ENCODE data around the gene KLF7.

KLF7 gene

DNA sequence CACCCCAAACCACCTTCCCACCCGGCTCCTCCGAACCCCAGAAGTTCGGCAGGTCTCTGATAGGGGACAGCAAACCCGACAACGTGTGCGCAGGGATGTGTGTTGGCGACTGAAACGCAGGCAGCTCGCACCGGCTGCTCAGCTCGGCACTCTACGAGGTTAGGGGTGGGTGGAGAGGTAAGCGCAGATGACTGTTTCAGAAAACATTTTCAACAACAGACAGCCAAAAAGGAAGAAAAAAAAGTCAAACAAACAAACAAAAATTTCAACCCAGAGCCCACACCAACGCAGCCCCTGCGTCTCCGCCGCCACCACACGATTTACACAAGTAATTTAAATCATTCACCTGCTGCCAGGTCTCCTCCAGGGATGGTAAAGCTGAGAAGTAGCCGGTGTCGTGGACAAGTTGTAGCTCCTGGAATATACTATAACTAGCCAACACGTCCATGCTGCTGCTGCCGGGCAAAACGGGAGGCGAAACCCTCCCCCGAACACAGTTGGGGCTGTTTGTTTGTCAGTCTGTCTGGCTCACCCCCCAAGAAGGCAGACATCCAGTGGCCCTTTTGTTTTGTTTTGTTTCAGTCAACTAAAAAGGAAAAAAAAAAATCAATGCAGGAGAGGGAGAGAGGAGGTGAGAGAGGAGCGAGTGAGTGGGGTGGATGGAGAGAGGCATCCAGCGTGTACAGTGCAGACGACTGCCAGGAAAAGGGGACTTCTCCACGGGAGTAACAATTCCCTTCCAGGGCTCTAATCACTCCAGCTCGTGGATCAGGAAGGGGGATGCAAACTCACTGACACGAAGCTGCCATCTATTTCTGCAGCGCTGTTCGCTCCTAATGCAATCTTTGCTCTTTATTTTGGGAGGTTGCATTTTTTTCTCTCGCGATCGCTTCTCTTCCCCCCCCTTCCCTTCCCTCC, at the start of gene KLF7:
KLF7 (minus strand) TSS at position 828 of the 918 bp plus-strand sequence; CDS start at position 448, 380 bp downstream.
- no peak for DNase-seq

DNA sequence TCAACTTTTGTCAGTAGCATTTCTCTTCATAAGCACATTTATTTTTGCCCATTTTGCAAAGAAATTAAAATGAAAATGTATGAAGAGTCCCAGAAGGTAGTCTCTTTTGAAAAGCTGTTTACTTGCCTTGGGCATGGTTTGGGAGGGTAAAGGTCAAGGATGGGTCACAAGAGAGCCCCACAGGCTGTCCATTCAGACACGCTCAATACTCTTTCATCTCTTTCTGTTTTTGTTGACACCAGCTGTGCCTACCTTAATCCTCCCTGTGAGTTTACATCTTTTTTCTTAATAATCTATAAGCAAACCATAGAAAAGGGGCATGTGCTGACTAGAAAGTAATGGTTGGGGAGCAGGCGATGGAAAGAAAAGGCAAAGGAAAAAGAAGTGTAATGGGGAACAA, 49.6 kb upstream of the KLF7 start:
- DNase-seq, result no peak

DNA sequence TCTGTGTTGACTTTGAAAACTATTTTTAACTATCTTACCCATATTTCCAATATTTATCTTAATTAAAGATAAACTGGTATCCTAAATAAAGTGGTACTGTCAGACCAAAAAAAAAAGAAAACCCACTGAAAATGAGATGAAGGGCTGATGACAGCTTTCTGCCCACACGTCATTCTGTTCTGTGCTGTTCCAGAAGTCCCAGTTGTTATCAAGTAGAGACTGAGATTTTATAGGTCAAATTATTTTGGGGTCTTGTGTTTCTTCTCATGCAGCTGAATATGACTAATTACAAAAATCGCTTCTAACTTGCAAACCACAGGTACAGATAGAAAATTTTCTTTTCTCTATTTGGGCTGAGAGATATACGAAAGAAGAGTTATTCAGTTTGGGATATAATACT, 48.7 kb upstream of the KLF7 start:
- no peak for DNase-seq

DNA sequence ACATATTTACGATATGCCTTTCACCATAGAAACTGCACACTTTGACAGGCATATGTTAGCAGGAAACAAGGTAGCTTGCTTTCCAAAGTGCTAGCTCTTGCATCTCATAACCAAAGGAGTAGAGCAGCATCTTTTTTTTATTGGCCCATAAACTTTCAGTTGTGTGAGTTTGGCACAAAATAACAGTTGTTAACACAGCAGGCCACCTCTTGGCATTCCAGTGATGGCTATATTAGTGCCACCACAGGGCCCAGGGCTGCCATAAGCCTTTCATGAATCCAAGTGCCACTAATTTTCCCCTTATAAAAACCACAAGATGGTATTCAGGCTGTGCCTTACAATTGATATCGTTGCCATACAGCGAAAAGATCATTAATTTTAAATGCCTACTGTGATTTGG, 40.3 kb upstream of the KLF7 start:
- DNase-seq, result no peak

DNA sequence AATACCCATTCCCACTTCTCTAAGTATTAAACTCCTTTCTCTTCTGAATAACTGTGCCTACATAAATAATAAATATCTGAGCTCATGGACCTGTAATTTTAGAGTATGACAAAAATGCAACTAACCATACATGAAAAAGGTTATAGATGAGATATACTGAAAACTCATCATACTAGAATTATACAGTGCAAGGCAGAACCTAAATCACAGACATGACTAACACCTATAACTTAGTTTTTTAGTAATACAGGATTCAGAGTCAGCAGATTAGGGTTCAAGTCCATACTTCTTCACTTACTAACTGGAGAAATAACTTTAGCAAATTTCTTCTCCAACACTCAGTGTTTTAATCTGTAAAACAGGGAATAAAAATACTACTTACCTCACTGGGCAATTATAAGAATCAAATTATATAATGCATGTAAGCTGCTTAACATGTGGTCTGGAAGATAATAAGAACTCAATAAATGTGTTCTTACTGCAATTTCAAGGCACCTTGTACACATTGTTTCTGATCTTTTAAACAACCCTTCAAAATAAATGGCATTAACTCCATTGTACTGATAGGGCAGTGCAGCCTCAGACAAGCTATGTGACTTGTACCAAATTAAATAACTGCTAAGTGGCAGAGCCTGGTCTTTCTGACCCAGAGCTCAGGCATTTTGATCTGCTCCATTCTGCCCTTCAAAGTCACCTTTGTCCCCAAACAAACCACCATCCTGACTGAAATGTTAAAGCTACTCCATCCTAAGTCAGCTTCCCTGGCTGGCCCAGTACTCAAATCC, 39.6 kb upstream of the KLF7 start:
- DNase-seq, result no peak

DNA sequence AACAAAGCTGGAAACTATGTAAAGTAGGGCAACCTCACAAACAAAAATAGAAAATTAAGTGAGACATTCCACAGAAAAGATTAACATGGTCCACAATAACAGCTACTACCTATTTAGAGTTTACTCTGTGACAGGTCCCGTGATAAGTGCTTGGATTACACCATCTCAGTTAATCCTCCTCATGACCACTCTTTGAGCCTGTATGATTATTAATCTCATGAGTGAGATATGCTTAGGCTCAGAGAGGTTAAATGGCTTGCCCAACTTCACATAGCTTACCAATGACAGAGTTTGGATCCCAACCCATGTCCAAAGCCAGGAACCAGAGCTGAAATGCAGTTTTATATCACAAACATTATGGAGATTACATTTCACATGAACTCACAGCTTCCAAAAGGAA, 37.3 kb upstream of the KLF7 start:
- DNase-seq, result no peak

DNA sequence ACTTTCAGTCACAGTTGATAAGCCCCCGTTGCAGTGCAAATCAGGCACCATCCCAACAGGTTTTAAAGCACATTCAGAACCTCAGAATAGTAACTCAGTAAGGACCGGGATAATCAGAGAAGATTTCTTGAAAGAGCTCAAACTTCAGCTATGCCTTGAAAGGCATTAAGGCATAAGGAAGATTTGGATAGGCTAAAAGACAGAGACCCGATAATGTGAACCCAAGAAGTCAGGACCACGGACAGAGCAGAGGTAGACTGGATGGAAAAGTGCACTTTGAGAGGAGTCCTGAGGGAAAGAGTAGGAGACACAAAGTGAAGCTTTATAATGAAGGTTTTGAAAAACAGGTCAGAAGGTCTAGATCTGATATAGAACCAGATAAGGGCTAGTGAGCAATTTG, 36.9 kb upstream of the KLF7 start:
- DNase-seq, result no peak

DNA sequence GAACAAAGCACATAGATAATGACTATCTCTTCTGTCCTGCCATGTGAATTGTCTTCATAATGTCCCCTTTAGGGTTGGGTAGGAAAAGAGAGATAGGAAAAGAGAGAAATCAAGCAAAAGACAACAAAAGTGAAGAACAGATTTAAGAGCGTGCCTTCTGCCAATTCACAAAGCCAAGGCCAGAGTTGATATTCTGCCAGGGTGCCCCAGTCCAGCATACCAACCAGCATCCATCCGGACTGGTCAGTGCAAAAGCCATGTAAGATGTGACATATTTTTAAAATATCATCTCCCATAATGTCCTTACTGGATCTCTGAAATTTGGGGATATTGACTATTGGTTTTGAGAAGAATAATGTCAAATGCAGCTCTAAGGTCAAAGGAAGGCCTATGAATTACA, 35.7 kb upstream of the KLF7 start:
- no peak for DNase-seq

DNA sequence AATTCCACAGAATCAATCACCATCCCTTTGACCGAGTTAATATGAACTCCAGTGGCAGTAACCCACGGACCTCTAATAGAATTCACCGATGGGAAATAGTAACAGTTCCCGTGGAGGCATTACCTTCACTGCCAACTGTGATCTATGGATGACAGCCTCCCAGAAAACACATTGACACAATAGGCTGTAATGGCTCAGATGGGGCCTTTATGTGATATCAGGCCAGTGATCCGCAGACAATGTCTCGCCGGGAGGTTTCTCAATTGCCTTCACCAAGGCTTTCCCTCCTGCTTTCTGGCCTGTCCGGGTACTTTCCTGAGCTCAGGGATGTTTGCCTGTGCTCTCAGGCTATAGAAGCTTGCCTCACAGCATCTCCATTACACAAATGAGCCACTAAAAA, 34.4 kb upstream of the KLF7 start:
- DNase-seq, result no peak

DNA sequence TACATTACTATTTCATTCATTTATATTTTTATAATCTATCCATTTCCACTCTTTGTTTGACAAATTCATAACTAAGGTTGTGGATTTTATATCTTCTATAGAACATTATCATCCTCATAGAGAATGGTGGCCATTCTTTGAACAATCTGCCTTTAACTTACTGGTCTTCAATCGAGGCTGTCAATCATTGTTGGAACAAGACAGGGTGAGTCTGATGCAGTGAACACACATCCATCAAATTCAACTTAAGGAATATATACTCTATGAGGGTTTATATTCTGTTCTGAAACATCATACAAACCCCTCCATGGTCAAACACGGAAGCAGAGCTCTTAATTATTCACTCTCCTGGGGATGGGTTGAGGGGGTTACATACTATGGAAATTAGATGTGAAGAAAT, 28.3 kb upstream of the KLF7 start:
- no peak for DNase-seq

DNA sequence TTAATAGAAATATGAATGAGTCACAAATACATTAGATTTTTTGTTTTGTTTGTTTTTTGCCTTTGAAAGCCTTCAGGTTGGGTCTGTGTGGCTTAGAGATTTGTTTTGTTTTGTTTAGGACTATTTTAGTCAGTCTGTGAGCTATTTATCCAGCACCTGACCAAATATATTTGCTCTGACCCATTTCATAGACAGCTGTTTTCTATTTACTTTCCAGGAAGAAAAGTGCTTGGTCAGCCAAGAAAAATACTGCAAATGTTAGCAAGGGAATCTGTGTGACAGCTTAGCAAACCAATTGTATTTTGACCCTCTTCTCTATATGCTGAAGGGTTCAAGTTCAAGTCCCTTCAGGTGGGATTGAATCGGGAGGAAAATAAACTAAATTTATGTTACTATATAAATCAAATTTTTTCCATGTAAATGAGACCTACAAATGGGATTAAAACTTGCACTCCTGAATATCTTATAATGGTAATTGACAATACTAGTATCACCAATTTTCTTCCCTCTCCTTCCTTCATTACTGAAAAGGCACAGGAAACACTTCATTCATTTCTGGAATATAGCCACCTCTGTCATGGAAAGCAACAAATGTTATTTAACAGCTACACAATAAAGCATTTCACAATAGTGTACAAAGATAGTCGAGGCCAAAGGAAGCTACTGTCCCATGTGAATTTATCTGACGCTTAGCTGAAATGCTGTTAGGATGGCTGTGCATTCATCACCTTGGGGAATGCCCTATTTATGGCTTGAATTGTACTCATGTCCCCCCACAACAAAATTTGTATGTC, 23.1 kb upstream of the KLF7 start:
- DNase-seq, result no peak

DNA sequence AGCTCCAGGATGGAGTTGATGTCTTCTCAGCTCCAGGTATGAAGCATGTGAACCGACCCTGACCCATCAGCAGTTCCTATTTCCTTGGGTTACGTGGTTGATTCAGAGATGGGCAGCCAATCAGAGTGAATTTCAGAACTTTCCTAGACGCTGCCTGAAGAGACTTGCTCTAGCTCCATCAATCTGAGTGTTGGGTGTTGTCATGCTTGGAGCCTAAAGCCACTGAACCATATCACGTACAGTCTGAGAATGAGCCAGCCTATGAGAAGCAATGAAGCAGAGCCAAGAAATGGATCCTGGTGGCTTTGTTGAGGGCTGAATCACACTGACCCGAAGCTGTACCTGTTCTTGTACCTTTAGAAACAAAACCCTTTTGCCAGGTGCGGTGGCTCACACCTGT, 19.6 kb upstream of the KLF7 start:
- no peak for DNase-seq

DNA sequence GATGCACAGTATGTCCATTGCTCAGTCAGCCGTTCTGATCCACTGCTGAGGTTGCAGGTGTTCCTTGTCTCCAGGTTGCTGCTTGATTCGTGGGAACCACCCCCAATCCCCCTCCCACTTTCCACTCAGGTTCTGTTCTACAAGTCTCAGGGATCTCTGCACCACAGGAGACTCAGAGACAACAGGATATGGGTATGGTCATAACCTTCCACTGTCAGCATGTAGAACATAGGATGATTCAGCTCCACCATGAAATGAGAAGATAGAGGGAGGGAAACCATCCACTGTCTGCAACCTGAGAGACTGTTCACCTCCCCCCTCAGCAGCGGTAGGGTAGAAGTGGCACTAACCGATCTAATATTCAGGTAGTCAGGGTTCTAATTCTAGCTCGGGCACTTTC, 19.0 kb upstream of the KLF7 start:
- DNase-seq, result no peak

DNA sequence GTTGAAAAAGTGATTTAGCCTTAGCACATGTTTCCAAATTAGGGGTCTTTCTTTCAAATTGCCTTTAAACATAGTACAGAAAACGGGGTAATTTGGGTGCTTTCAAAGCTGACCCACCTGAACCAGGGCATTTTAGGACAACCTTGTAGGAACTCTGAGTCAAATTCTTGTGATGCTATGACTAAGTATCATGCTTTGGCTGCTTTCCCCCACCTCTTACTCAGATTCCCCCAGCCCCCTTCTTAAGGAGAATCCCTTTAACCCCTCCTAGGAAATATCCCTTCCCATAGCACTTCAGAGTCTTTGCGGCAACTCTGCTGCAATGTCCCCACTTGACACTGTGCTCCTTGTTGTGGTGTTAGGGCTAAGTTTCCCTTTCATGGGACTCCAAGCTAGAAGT, 18.6 kb upstream of the KLF7 start:
- no peak for DNase-seq

DNA sequence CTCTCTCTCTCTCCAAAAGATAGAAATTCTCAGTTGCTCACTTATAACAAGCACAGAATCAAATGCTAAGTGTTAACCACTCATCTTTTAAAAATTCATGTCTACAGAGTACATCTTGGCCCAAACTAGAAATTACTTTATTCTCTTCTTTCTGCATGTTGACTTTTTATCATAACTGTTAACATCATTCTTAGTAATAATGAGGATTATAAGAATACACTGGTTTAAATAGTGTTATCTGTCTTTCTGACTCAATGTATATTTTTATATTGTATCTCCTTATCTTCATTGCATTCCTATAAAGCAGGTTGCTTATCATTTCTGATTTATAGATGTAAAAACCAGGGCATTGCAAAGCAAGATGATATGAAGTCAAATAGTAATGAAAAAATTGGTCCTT, 17.8 kb upstream of the KLF7 start:
- no peak for DNase-seq

DNA sequence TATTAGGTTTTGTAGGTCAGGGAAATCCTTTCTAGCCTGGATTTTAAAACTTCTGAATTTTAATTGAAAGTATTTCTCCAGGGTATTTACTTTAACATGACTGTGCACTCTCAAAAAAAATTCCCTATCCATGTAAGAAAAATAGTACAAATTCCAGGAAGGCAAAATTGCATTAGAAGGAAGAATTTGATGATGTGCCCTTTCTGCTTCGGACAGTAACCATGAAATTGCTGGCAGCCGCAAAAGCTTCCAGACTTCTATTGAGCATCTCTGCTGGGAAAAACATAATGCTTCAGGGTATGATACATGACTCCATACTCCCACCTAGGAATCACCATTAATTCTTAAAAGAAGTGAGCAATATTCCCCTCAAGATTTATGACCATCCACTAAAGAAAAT, 17.2 kb upstream of the KLF7 start:
- no peak for DNase-seq

DNA sequence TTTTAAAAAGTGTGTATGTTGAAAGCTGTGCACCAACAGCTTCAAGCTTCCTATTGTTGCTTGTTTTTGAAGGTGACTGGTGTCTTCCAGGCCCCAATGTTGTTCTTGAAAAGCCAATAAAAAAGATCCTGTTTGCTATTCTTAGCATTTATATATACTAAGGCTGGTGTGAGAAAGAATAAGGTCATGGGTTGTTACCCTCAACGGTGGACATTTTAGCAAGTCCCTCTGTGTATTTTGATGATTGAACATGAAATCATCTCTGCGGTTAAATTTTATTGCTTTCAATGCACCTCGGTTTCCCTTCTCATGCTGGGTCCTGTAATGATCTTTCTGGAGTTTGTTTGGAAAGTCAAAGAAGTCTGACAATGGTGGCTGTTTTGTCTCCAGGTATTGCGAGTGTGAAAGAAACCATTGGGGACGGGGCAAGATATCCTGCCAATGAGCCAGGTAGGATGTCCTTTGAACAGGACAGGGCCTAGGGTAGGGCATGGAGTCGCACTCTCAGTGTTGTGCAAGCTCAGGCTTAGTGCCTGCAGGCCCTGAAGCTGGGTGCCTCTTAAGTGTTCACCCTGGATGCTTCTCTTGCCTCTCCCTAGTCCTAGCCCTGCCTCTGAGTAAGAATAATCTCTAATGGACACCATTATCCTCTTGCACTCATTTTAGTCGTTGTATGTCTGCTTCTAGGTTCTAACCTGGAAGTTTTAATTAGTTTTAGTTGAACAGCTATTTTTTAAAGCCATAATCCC, 16.0 kb upstream of the KLF7 start:
- no peak for DNase-seq

DNA sequence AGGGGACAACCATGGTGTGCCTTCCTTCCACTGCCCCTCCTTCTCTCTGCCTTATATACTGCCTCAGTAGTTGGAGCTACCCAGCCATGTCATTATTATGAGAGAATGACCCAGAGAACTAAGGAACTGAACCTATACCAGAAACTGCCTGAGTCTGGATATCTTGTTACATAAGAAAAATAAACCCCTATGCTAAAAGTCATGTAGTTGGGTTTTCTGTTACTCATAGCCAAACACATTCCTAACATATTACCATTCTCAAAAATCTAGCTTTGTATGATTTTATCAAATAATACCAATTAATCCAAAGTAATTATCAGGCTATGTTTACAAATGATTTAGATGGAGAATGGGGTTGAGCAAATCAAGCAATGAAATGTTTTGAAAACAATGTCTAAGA, 15.0 kb upstream of the KLF7 start:
- no peak for DNase-seq

DNA sequence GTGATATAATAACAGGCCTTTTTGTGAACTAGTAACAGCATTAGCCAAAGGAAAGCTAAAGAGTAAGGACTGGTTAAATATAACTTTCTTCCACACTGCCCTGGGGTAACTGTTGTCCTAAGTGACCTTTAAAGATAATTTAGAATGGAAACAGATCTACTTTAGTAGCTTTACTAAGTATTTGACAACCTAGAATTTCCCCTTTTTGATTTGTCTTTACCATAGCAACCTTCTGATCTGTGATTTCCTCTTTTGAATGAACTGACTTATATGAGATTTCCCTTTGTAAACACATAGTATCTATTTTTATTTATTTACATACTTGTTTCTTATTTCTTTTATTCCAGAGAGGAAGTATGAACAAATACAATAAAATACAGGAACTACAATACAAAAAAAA, 10.5 kb upstream of the KLF7 start:
- no peak for DNase-seq

DNA sequence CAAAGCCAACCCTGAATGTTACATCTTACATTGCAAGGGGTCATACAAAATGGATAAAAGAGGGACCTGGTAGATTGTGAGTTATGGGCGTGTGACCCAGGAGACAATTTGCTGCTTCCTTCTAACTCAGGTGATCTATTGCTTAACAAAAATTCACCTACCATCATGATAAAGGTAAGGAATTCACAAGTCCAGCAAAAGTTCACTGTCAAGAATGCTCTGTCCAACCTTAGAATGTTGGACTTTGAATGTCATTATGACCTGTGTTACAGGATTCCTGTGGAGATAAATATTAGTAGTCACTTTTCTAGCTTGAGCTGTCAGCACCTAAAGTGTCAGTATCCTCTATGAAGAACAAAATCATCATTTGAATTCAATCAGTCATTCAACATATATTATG, 7.9 kb upstream of the KLF7 start:
- DNase-seq, result no peak

DNA sequence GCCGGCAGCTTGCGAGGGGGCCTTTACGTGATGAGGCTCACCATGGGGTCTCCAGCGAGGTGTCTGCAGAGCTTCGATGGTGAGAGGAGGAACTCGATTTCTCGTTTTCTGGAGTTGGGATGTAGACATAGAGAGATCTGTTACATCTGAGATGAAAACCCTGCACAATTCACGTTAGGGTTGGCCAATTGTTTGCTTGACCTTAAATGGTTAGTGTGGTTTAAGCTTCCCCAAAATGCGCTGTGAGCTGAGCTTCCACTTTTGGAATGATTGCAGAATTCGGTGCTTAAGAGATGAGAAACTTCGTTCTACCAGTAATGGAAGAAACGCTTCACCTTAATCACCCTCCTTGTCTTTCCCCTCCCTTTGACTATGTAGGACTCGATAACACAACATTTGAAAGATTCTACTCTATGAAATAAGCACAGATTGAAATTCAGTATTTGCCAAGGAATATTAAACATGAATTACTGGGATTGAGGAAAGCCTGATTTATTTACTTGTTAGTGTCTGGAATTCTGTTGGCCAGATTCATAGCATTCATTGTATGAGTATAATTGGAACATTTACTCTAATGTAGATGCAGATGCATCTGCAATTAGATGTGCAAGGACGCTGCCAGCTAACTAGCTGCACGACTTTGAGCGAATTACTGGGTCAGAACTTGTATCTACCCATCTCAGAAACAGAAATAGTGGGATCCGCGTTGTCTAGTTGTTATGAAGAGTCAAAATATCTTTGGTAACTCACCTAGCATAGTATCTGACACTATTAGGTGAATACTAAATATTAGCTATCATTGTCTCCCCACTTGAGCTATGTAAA, 1.6 kb upstream of the KLF7 start:
- peak; percentile 40 for DNase-seq
